Astrocyte of the cerebellum (primary cell): Measurements from ENCODE around the gene BST1.
A peak's percentile ranks its signal among the peaks of the same experiment; 100 is the strongest.
"Not testable (repeated sequence)": the region's sequence is repeated elsewhere in the genome, so short reads cannot be mapped to it uniquely, and the experiment has no call there.

Source experiments
- DNase-seq: peaks from one replicate; pipeline ENCODE4 v3.0.0-alpha.2; 2011; ENCODE audit warnings: low read depth
- H3K4me3 ChIP-seq: 2 replicates; pipeline ENCODE4 v1.5.1; 2011; ENCODE audit warnings: mild to moderate bottlenecking, low read depth, low read length, moderate library complexity
- CTCF ChIP-seq: IDR thresholded peaks from 2 replicates; pipeline ENCODE4 v1.5.1; 2012; ENCODE audit warnings: low read length, low read depth, moderate library complexity, mild to moderate bottlenecking; ENCODE audit errors: missing control alignments
- in situ Hi-C: cut with HindIII; loops from 2 replicates; pipeline ENCODE4 v1.10.0; 2017; ENCODE audit warnings: low sequenced_read_pairs

BST1 gene

GRCh38 chr4:15755321-15756155 is 52.7 kb downstream of the BST1 start:
- peak; percentile 49 for DNase-seq
- no peak overlapping the region for H3K4me3 ChIP-seq
- in situ Hi-C loops, result no loop called here
- TF ChIP-seq CTCF, result no peak

GRCh38 chr4:15756361-15756861 is 53.5 kb downstream of the BST1 start:
- DNase-seq, result no peak
- in situ Hi-C loops, result no loop called here
- no peak overlapping the region for H3K4me3 ChIP-seq
- TF ChIP-seq CTCF, result peak; percentile 31

GRCh38 chr4:15757054-15757453 is 54.2 kb downstream of the BST1 start:
- no peak for DNase-seq
- in situ Hi-C loops, result no loop called here
- no peak for TF ChIP-seq CTCF
- H3K4me3 ChIP-seq, result no peak overlapping the region

GRCh38 chr4:15758294-15758693 is 55.4 kb downstream of the BST1 start:
- TF ChIP-seq CTCF, result no peak
- DNase-seq, result no peak
- H3K4me3 ChIP-seq, result no peak overlapping the region
- in situ Hi-C loops, result no loop called here

GRCh38 chr4:15762460-15762859 is 59.6 kb downstream of the BST1 start:
- in situ Hi-C loops, H3K4me3 ChIP-seq, DNase-seq: not testable (repeated sequence)

GRCh38 chr4:15765391-15765790 is 62.5 kb downstream of the BST1 start:
- in situ Hi-C loops, result no loop called here
- TF ChIP-seq CTCF, result no peak
- no peak overlapping the region for H3K4me3 ChIP-seq
- DNase-seq, result no peak

GRCh38 chr4:15765910-15766697 is 63.2 kb downstream of the BST1 start:
- TF ChIP-seq CTCF, result no peak
- H3K4me3 ChIP-seq, result no peak overlapping the region
- DNase-seq, result no peak
- in situ Hi-C loops, result no loop called here
